A673 (cell line): ENCODE data around the gene SLC15A3. TPM values are rescaled to one million over a fixed set of nuclear protein-coding genes. Genes with fewer than 3 reads are reported as not detected.

Source experiments
- BruUV-seq: library from RNA; stranded (reverse); fragments of 400-500 nt; replicated peaks from 2 replicates; lab custom pipeline; 2021; lab: Mats Ljungman, UMichigan
- CTCF ChIA-PET: fragments of 300-600 bp; sonication (Branson Sonifier 250); formaldehyde crosslinking; loops from one replicate; lab custom pipeline; 2022; ENCODE audit warnings: antibody characterized with exemption; lab: Charles Lee
- POLR2A ChIA-PET: fragments of 300-600 bp; sonication (Branson Sonifier 250); formaldehyde crosslinking; loops from one replicate; lab custom pipeline; 2022; ENCODE audit warnings: antibody characterized with exemption; ENCODE audit not compliant: low non-redundant PET; lab: Charles Lee
- DNase-seq: peaks from one replicate; pipeline ENCODE4 v3.0.0-alpha.2; 2015; ENCODE audit warnings: low spot score
- H3K27ac ChIP-seq: fragments of 200-600 bp; sonication (generic); 2 replicates; pipeline ENCODE4 v1.5.1; 2016; ENCODE audit warnings: mixed run types, low read depth, mild to moderate bottlenecking, mixed read lengths, antibody characterized with exemption, low read length; ENCODE audit not compliant: poor library complexity, severe bottlenecking
- H3K27me3 ChIP-seq: fragments of 200-600 bp; sonication (generic); replicated peaks from 2 replicates; pipeline ENCODE4 v1.6.1; 2017; ENCODE audit warnings: mixed run types, low read depth, mild to moderate bottlenecking, mixed read lengths, antibody characterized with exemption, low read length; ENCODE audit not compliant: insufficient read depth, poor library complexity
- H3K36me3 ChIP-seq: fragments of 200-600 bp; sonication (generic); 2 replicates; pipeline ENCODE4 v1.6.1; 2016; ENCODE audit warnings: mixed run types, mild to moderate bottlenecking, mixed read lengths, antibody characterized with exemption, low read length; ENCODE audit not compliant: insufficient read depth, poor library complexity, severe bottlenecking
- H3K4me1 ChIP-seq: fragments of 200-600 bp; sonication (generic); 2 replicates; pipeline ENCODE4 v1.6.1; 2017; ENCODE audit warnings: mixed run types, mild to moderate bottlenecking, mixed read lengths, antibody characterized with exemption, low read length; ENCODE audit not compliant: insufficient read depth, poor library complexity, severe bottlenecking
- H3K4me3 ChIP-seq: fragments of 200-600 bp; sonication (generic); 2 replicates; pipeline ENCODE4 v1.5.1; 2016; ENCODE audit warnings: low read depth, mixed run types, mild to moderate bottlenecking, mixed read lengths, low read length; ENCODE audit not compliant: poor library complexity, severe bottlenecking
- H3K9me3 ChIP-seq: fragments of 200-600 bp; sonication (generic); 2 replicates; pipeline ENCODE4 v1.6.1; 2016; ENCODE audit warnings: mixed run types, low read depth, mild to moderate bottlenecking, mixed read lengths, antibody characterized with exemption, low read length; ENCODE audit not compliant: poor library complexity, severe bottlenecking
- CTCF ChIP-seq: fragments of 300-800, 200-600 bp; sonication (generic); conservative IDR thresholded peaks from 2 replicates; pipeline ENCODE4 v1.5.1; 2017; ENCODE audit warnings: low read depth, mild to moderate bottlenecking, antibody characterized with exemption, low read length, moderate library complexity, mixed read lengths
- EZH2 ChIP-seq: fragments of 200-600 bp; sonication (generic); IDR thresholded peaks from 2 replicates; pipeline ENCODE4 v1.6.1; 2017; ENCODE audit warnings: borderline replicate concordance, low read depth, mild to moderate bottlenecking, mixed read lengths, antibody characterized with exemption, low read length; ENCODE audit not compliant: poor library complexity, severe bottlenecking
- intact Hi-C: fragments of 100-400 bp; cut with micrococcal nuclease; formaldehyde crosslinking; loops from one replicate; pipeline ENCODE4 v1.10.0; 2022; ENCODE audit not compliant: unreplicated experiment
- total RNA-seq: library from RNA; stranded (reverse); gene quantifications from 2 replicates; pipeline ENCODE4 v1.2.3, GENCODE V29; 2021

SLC15A3 gene
- total RNA-seq, 1 experiment from 2014 or later: not detected

DNA sequence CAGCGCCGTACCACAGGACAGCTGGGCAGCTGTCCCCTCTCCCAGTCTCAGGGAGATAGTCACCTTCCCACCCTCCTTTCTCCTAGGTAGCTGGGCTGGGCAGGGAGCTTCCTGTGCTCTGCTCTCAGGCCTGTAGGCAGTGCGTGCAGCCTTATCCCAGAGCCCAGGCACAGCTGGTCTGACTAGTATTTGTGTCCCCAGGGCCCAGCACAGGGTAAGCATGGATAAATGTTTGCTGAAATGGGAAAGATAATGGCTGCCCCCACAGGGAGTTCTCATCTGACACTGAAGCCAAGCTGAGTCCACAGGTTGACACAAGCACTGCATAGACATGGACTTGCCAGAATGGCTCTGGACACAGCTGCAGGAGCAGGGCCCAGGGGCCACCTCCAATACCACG, 9.8 kb downstream of the SLC15A3 start:
- ChIA-PET POLR2A (no interaction called here), CTCF (no interaction called here)
- TF ChIP-seq CTCF (no peak), EZH2 (no peak)
- BruUV-seq: no TSS peak
- intact Hi-C loops: no loop called here
- H3K27ac ChIP-seq: no peak overlapping the region
- no peak overlapping the region for H3K4me3 ChIP-seq
- no peak for DNase-seq
- H3K36me3 ChIP-seq: no peaks in the 10 kb centered on the region
- H3K27me3 ChIP-seq: no peaks in the 10 kb centered on the region
- H3K4me1 ChIP-seq: no peaks in the 10 kb centered on the region
- no peaks in the 10 kb centered on the region for H3K9me3 ChIP-seq

DNA sequence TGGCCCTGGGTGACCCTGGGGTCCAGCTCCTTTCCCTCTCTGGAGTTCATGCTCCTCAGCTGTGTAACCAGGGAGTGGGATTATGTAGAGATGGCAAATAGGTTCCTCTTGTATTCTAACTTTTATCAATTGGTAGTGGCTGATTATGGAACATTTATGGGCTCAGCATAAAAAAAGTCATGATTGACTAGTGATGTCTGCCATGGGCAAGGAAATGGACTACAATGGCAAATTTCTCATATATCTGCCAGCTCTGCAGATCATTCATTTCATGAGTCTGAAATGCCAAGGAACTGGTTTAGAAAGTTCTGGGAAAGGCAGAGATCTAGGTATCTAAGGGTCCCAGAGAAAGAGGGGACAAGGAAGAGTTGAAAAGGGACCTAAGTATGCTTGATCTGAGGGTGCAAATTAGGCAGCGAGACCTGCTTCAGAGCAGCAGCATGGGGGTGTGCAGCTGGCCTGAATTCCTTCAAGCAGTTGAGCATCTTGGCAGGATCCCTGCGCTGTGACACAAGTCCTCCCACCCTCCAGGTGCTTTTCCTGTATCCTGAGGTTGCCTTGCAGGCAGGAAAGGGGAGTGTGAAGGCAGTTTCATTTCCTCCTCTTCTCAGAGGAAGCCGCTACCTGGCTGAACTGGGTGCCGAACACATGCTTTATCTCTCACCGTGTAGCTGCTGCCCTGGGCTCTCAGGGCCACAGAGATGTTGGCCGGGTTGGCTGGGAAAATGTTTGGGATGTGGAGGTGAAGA, 10.4 kb downstream of the SLC15A3 start:
- DNase-seq: no peak
- Histone ChIP-seq H3K36me3 (no peaks in the 10 kb centered on the region), H3K27ac (no peak overlapping the region), H3K4me1 (no peaks in the 10 kb centered on the region), H3K4me3 (no peak overlapping the region), H3K27me3 (no peaks in the 10 kb centered on the region), H3K9me3 (no peaks in the 10 kb centered on the region)
- no TSS peak for BruUV-seq
- intact Hi-C loops: no loop called here
- POLR2A ChIA-PET: no interaction called here
- CTCF ChIA-PET: no interaction called here
- TF ChIP-seq CTCF: no peak
- no peak for TF ChIP-seq EZH2

DNA sequence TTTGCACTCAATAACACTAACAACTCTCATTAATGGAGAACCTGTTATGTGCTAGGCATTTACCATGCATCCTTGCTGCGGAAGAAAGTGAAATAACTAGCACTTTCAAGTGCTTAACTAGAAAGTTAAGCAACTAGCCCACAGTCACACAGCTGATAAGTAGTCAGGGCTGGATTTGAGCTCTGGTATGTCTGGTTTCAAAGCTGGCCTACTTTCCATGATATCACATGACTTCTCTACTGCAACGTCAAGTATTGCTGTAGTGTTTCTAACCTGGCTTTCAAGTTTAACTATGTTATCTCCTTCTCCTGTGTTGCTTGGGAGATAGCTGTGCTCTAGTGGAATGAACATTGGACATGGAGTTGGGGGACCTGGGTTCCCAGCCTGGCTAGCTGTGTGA, 12.1 kb downstream of the SLC15A3 start:
- DNase-seq: no peak
- BruUV-seq: no TSS peak
- intact Hi-C loops: no loop called here
- Histone ChIP-seq H3K36me3 (no peaks in the 10 kb centered on the region), H3K4me1 (no peaks in the 10 kb centered on the region), H3K4me3 (no peak overlapping the region), H3K27me3 (no peaks in the 10 kb centered on the region), H3K27ac (no peak overlapping the region), H3K9me3 (no peaks in the 10 kb centered on the region)
- TF ChIP-seq CTCF (no peak), EZH2 (no peak)
- ChIA-PET POLR2A (interaction anchor here (0.6 kb wide), 1 partner anchor 40 kb away, joined by 8 read pairs; no protein-coding TSS in a partner anchor), CTCF (no interaction called here)
